GM19240 (cell line): ENCODE data around the gene NPAS1.
"Not testable (repeated sequence)": the region's sequence is repeated elsewhere in the genome, so short reads cannot be mapped to it uniquely, and the experiment has no call there.

Experiments
- DNase-seq: peaks from one replicate; pipeline ENCODE4 v3.0.0; 2011; ENCODE audit warnings: low spot score; ENCODE audit not compliant: insufficient read length

Gene NPAS1

GRCh38 chr19:47075941-47076340, 56.3 kb downstream of the NPAS1 start:
- no peak for DNase-seq

GRCh38 chr19:47078351-47078750, 58.7 kb downstream of the NPAS1 start:
- not testable (repeated sequence) for DNase-seq

DNA sequence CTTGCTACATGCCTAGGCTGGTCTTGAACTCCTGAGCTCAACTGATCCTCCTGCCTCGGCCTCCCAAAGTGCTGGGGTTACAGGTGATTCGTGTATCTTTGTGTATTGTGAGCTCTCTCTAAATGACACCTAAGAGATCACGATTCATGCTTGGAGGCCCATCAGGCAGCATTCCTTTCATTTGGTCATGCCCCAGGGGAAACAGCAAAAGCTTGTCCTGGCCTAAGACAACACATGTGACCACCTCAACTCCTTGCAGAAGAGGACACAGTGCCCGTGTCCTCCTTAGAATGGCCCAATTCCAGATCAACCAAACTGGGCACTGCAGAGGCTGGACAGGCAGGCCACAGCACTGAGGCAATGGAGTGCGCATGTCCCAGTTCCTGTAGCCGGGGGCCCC, 61.5 kb downstream of the NPAS1 start:
- DNase-seq, result no peak

DNA sequence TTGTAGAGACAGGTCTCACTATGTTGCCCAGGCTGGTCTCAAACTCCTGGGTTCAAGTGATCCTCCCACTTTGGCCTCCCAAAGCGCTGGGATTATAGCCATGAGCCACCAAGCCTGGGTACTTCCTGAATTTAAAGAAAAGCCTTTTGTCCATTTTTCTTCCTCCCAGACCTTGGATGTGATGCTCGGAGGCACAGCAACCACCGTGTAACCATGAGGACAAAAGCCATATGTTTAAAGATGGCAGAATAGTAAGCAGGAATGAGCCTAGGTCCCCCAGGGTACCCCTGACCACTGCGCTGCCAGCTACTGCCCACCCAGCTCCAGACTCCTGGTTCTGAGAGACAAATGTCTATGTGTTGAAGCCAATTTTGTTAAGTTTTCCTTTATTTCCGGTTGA, 62.9 kb downstream of the NPAS1 start:
- no peak for DNase-seq

DNA sequence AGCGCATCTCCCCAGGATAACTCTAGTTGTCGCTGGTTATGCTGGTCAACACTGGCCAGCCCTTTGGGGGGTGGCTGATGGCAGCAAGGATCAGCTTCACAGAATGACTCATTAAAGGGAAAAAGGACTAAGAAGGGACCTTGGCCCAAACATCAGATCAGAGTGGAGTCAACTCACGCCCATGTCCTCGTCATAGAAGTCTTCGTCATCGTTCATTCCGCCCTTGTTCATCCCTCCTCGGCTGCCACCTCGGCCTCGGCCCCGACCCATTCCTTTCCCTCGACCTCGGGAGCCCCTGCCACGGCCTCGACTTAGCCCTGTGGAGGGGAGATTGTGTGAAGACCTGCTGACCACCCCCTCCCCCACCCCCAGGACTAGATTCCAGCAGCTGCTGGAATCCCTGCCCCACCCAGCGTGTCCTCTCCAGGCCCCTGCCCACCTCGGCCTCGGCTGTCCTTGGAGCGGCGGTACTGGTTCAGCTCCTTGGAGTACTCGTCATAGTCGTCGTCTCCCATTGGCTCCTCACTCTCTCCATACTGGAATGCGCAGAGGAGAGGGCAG, 65.3 kb downstream of the NPAS1 start:
- no peak for DNase-seq

DNA sequence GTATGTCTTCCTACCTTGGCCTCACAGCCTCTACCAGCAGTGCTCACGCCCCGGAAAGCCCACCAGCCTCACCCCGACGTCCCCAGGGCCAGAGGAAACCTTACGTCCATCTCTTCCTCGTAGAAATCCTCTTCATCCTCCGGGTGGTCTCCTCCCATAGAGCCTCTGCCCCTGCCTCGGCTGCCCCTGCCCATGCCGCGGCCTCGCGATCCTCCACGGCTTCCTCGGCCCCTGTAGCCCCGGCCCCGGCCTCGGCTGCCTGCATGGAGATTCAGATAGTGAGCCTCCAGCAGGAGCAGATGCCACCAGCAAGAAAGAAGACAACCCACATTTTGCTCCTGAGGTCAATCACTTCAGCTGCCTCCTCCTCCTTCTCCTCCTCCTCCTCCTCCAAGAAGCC, 66.6 kb downstream of the NPAS1 start:
- no peak for DNase-seq

- DNase-seq, result no peak
These were observed 70.2 kb downstream of the NPAS1 start for GRCh38 chr19:47089767-47090350.

DNA sequence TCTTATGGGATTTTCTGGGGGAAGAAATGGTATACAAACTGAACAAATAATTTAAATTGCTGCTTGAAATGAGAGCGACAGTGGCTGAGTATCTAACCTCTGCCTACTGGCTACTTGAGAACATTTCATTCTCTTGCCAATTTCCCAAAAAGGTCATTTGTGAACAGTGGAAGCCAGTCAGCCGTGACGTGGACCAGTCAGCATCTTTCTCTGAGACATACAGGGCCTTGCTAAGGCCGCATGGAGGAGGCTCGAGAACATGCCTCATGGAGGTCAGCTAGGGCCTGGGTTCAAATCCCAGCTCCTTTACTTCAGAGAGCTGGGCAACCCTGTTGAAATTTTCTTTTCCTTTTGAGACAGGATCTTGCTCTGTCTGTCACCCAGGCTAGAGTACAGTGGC, 73.6 kb downstream of the NPAS1 start:
- no peak for DNase-seq

DNA sequence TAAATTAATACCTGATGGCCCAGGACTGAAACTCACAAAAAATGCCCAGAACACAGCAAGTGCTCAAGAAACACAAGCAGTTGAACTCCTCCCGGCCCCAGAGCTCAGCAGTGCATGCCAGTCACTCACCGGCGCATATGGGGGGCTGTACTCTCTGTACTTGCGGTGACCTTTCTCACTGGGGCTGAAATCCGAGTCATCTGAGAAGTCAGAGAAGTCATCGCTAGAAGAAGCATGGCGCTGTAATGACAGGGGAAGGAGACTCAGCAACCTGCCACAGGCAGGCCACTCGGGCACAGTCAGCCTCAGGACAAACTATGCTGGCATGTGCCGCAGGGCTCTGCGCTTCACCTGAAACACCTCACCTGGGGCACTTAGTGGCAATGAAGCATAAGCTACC, 74.2 kb downstream of the NPAS1 start:
- DNase-seq, result peak; percentile 56

- DNase-seq, result no peak
These were observed 75.2 kb downstream of the NPAS1 start for GRCh38 chr19:47094557-47095475.
